GM19324 (cell line): Measurements from ENCODE around the gene PRKCQ.
"Not testable (repeated sequence)": the region's sequence is repeated elsewhere in the genome, so short reads cannot be mapped to it uniquely, and the experiment has no call there.

Experiments
- ATAC-seq: cut with Tn5 transposase; IDR thresholded peaks from one replicate; pipeline ENCODE4 v1.9.1; 2021; ENCODE audit warnings: mild to moderate bottlenecking, moderate library complexity; ENCODE audit not compliant: unreplicated experiment, low FRiP score

PRKCQ gene

GRCh38 chr10:6464862-6465430 is 115.1 kb downstream of the PRKCQ start:
- ATAC-seq, result no peak

- ATAC-seq, result no peak
These were observed 116.7 kb downstream of the PRKCQ start for GRCh38 chr10:6463366-6463765.

GRCh38 chr10:6461961-6462360 is 118.1 kb downstream of the PRKCQ start:
- ATAC-seq, result no peak

- no peak for ATAC-seq
These were observed 119.1 kb downstream of the PRKCQ start for GRCh38 chr10:6460861-6461409.

GRCh38 chr10:6458814-6459213 is 121.3 kb downstream of the PRKCQ start:
- no peak for ATAC-seq

- no peak for ATAC-seq
These were observed 122.7 kb downstream of the PRKCQ start for GRCh38 chr10:6457376-6457775.

- no peak for ATAC-seq
These were observed 124.0 kb downstream of the PRKCQ start for GRCh38 chr10:6456067-6456466.

- ATAC-seq, result no peak
These were observed 124.5 kb downstream of the PRKCQ start for GRCh38 chr10:6455592-6455991.

GRCh38 chr10:6446711-6447110 is 133.4 kb downstream of the PRKCQ start:
- no peak for ATAC-seq

GRCh38 chr10:6445671-6446316 is 134.3 kb downstream of the PRKCQ start:
- ATAC-seq, result no peak

GRCh38 chr10:6439875-6440274 is 140.2 kb downstream of the PRKCQ start:
- ATAC-seq, result not testable (repeated sequence)

GRCh38 chr10:6431861-6432260 is 148.2 kb downstream of the PRKCQ start:
- ATAC-seq, result no peak

- ATAC-seq, result no peak
These were observed 148.9 kb downstream of the PRKCQ start for GRCh38 chr10:6431186-6431585.

GRCh38 chr10:6430423-6430980 is 149.6 kb downstream of the PRKCQ start:
- no peak for ATAC-seq

- ATAC-seq, result no peak
These were observed 152.6 kb downstream of the PRKCQ start for GRCh38 chr10:6427357-6427959.

GRCh38 chr10:6426317-6426716 is 153.8 kb downstream of the PRKCQ start:
- ATAC-seq, result no peak

GRCh38 chr10:6423413-6424170 is 156.5 kb downstream of the PRKCQ start:
- ATAC-seq, result no peak

- ATAC-seq, result no peak
These were observed 157.1 kb downstream of the PRKCQ start for GRCh38 chr10:6423004-6423403.

- no peak for ATAC-seq
These were observed 161.4 kb downstream of the PRKCQ start for GRCh38 chr10:6418613-6419216.

GRCh38 chr10:6418167-6418566 is 161.9 kb downstream of the PRKCQ start:
- no peak for ATAC-seq
